ENCODE results near the gene SETD2. TPM values are rescaled to one million over a fixed set of nuclear protein-coding genes. Genes with fewer than 3 reads are reported as not detected.

SETD2 gene
- total and polyA plus RNA-seq, 8 donors, result 9.3 to 96.2 (median 66.4) TPM

GRCh38 chr3:47024932-47025331 lies 139.0 kb downstream of the SETD2 start:
- intact Hi-C loops (cut with DNase I; ENCODE audit: low total_unique reads), result no loop called here
- TF ChIP-seq POLR2AphosphoS5 (IDR thresholded peaks at IDR 0.05) (no peak), EP300 (IDR thresholded peaks at IDR 0.05) (no peak), POLR2A (IDR thresholded peaks at IDR 0.05) (no peak), CTCF (IDR thresholded peaks at IDR 0.05) (no peak)

GRCh38 chr3:47022641-47023071 lies 141.3 kb downstream of the SETD2 start:
- intact Hi-C loops (cut with DNase I; ENCODE audit: low total_unique reads), result no loop called here
- Histone ChIP-seq H3K27me3 (no peaks in the 10 kb centered on the region), H3K4me1 (peaks cover 11 to 54% (median 29%) of the 10 kb centered on the region in 4 donors), H3K27ac (peak overlapping the region; percentile 29 to 74 (median 57)), H3K4me3 (no peak overlapping the region), H3K36me3 (peaks cover 3 to 33% (median 27%) of the 10 kb centered on the region in 4 donors), H3K9me3 (no peaks in the 10 kb centered on the region)
- DNase-seq, result peak; percentile 77 to 82
- 15 to 50% (median 19%) methylated on average over 1 of the region's 1 CpG for WGBS, 5 donors
- TF ChIP-seq POLR2AphosphoS5 (IDR thresholded peaks at IDR 0.05), result peak in 1 of 3 donors; percentile 1
- TF ChIP-seq POLR2A (IDR thresholded peaks at IDR 0.05), result no peak

More at GRCh38 chr3:47024932-47025331, 139.0 kb downstream of the SETD2 start:
- no peaks in the 10 kb centered on the region for H3K9me3 ChIP-seq
- peak overlapping the region in 1 of 5 donors; percentile 11 for H3K27ac ChIP-seq
- H3K4me1 ChIP-seq, result peaks cover 11 to 52% (median 27%) of the 10 kb centered on the region in 4 donors
- H3K27me3 ChIP-seq, result no peaks in the 10 kb centered on the region
- H3K36me3 ChIP-seq, result peaks cover 0 to 32% (median 16%) of the 10 kb centered on the region in 4 donors
- no peak overlapping the region for H3K4me3 ChIP-seq
- DNase-seq, result peak in 1 of 2 donors; percentile 12

GRCh38 chr3:47020311-47020710 lies 143.6 kb downstream of the SETD2 start:
- DNase-seq, result no peak
- H3K36me3 ChIP-seq, result peaks cover 8 to 50% (median 45%) of the 10 kb centered on the region in 4 donors

GRCh38 chr3:47019201-47019600 lies 144.7 kb downstream of the SETD2 start:
- Histone ChIP-seq H3K36me3 (peaks cover 8 to 57% (median 54%) of the 10 kb centered on the region in 4 donors), H3K27me3 (no peaks in the 10 kb centered on the region), H3K27ac (no peak overlapping the region), H3K9me3 (no peaks in the 10 kb centered on the region), H3K4me3 (no peak overlapping the region), H3K4me1 (peaks cover 18 to 55% (median 42%) of the 10 kb centered on the region in 4 donors)
- intact Hi-C loops (cut with DNase I; ENCODE audit: low total_unique reads), result no loop called here
- DNase-seq, result no peak
- TF ChIP-seq POLR2A (IDR thresholded peaks at IDR 0.05) (no peak), EP300 (IDR thresholded peaks at IDR 0.05) (no peak), CTCF (IDR thresholded peaks at IDR 0.05) (no peak), POLR2AphosphoS5 (IDR thresholded peaks at IDR 0.05) (no peak)
- WGBS, 5 donors, result 77 to 100% (median 87%) methylated on average over 1 of the region's 1 CpG

More at GRCh38 chr3:47020311-47020710, 143.6 kb downstream of the SETD2 start:
- 85 to 94% (median 89%) methylated on average over 4 of the region's 4 CpGs for WGBS, 5 donors
- H3K27ac ChIP-seq, result no peak overlapping the region
- H3K9me3 ChIP-seq, result no peaks in the 10 kb centered on the region
- H3K4me1 ChIP-seq, result peaks cover 18 to 66% (median 43%) of the 10 kb centered on the region in 4 donors
- no peak overlapping the region for H3K4me3 ChIP-seq
- no peak for TF ChIP-seq POLR2A (IDR thresholded peaks at IDR 0.05)
- TF ChIP-seq CTCF (IDR thresholded peaks at IDR 0.05), result no peak
- no peak for TF ChIP-seq POLR2AphosphoS5 (IDR thresholded peaks at IDR 0.05)
- no peak for TF ChIP-seq EP300 (IDR thresholded peaks at IDR 0.05)
- H3K27me3 ChIP-seq, result no peaks in the 10 kb centered on the region
- intact Hi-C loops (cut with DNase I; ENCODE audit: low total_unique reads), result no loop called here

GRCh38 chr3:47018269-47018611 lies 145.7 kb downstream of the SETD2 start:
- no peak for TF ChIP-seq EP300 (IDR thresholded peaks at IDR 0.05)
- TF ChIP-seq CTCF (IDR thresholded peaks at IDR 0.05), result no peak
- no peak for TF ChIP-seq POLR2A (IDR thresholded peaks at IDR 0.05)
- Histone ChIP-seq H3K4me3 (no peak overlapping the region), H3K27me3 (no peaks in the 10 kb centered on the region), H3K4me1 (peaks cover 18 to 59% (median 40%) of the 10 kb centered on the region in 4 donors), H3K36me3 (peaks cover 8 to 64% (median 63%) of the 10 kb centered on the region in 4 donors), H3K27ac (peak overlapping the region in 4 of 5 donors; percentile 36 to 61 (median 44)), H3K9me3 (no peaks in the 10 kb centered on the region)
- intact Hi-C loops (cut with DNase I; ENCODE audit: low total_unique reads), result no loop called here
- DNase-seq, result no peak

Measured in stomach (tissue), 9 donors.